H1 (cell line): ENCODE data around the gene ASCC3.

ENCODE experiments used
- CTCF ChIP-seq, 3 experiments: IDR thresholded peaks; 1 replicate in 2 of 3; 2 replicates in 1 of 3; pipeline versions ENCODE4 v1.5.1 to v1.6.1; 2011; ENCODE audit warnings: low read length in 3 of 3, mild to moderate bottlenecking in 3 of 3, inconsistent platforms in 2 of 3, low read depth in 1 of 3, moderate library complexity in 1 of 3; ENCODE audit not compliant: insufficient read depth in 1 of 3; ENCODE audit errors: control extremely low read depth in 1 of 3
- EZH2 ChIP-seq: fragments of 200-600 bp; sonication (generic); IDR thresholded peaks from 2 replicates; pipeline ENCODE4 v1.7.1; 2012; ENCODE audit warnings: low read depth, mild to moderate bottlenecking, moderate library complexity, low read length, inconsistent platforms; ENCODE audit not compliant: severe bottlenecking
- POLR2A ChIP-seq, 2 experiments: IDR thresholded peaks; 1 replicate in 1 of 2; 2 replicates in 1 of 2; pipeline ENCODE4 v1.6.1; 2011; ENCODE audit warnings: low read depth in 2 of 2, low read length in 2 of 2, mild to moderate bottlenecking in 2 of 2; ENCODE audit errors: control extremely low read depth in 1 of 2
- POLR2AphosphoS5 ChIP-seq: IDR thresholded peaks from 2 replicates; pipeline ENCODE4 v1.6.1; 2011; ENCODE audit warnings: low read depth, low read length
- POU5F1 ChIP-seq: IDR thresholded peaks from 2 replicates; pipeline ENCODE4 v1.6.1; 2011; ENCODE audit warnings: low read depth, mild to moderate bottlenecking, low read length, moderate library complexity
- RNF2 ChIP-seq: fragments of 200-900, 300-1000 bp; sonication (generic); IDR thresholded peaks from 2 replicates; pipeline ENCODE4 v1.7.1; 2016; ENCODE audit warnings: borderline replicate concordance, low read depth, mild to moderate bottlenecking, antibody characterized with exemption, low read length; ENCODE audit not compliant: poor library complexity, severe bottlenecking; ENCODE audit errors: missing control alignments
- SIN3A ChIP-seq, 2 experiments: IDR thresholded peaks in 1 of 2; conservative IDR thresholded peaks in 1 of 2; 2 replicates each; pipeline ENCODE4 v1.6.1; 2011 to 2012; ENCODE audit warnings: low read length in 2 of 2, improper control_type of control experiment in 1 of 2, low read depth in 1 of 2, mild to moderate bottlenecking in 1 of 2
- SP1 ChIP-seq: IDR thresholded peaks from 2 replicates; pipeline ENCODE4 v1.6.1; 2011; ENCODE audit warnings: low read depth, low read length
- YY1 ChIP-seq: IDR thresholded peaks from 2 replicates; pipeline ENCODE4 v1.6.1; 2011; ENCODE audit warnings: low read depth, mild to moderate bottlenecking, low read length

DNA sequence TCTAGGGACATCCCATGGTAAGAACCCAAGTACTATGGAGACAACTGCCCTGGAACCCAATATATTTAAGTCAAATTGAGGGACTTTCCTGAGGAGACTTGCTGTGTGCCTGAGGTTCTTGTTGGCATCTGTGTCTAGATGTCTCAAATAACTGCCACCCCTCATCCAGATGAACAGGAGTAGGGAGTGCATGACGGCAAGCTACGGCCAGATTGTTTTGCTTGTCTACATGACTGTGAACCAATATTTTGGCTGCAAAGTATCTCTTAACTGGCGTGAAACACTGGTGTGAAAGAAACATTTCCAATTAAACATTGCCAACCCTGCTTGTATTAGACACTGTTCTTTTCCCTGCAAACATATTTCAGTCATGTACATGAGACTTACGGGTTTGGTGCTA lies 364.0 kb downstream of the ASCC3 start:
- TF ChIP-seq POLR2AphosphoS5 (no peak), SP1 (no peak), CTCF (IDR thresholded peaks at IDR 0.05; ENCODE audit: control extremely low read depth in 1 of 3, insufficient read depth in 1 of 3, low read depth in 1 of 3, low read length in 3 of 3) (no peak), POLR2A (IDR thresholded peaks at IDR 0.05; ENCODE audit: control extremely low read depth in 1 of 2, low read depth in 2 of 2, low read length in 2 of 2) (no peak), RNF2 (no peak), SIN3A (conservative IDR thresholded peaks at IDR 0.05 in 1 of 2, IDR thresholded peaks at IDR 0.05 in 1 of 2; ENCODE audit: low read depth in 1 of 2, low read length in 2 of 2) (no peak), YY1 (no peak), EZH2 (no peak), POU5F1 (no peak)
